Hematopoietic multipotent progenitor cell treated with erythropoietin and hydrocortisone succinate and interleukin-3 and kit ligand, for 17 days (in vitro differentiated cells): ENCODE results near the gene NDUFS5.
"Not testable (repeated sequence)": the region's sequence is repeated elsewhere in the genome, so short reads cannot be mapped to it uniquely, and the experiment has no call there.

ENCODE experiments used
- DNase-seq: peaks from one replicate; pipeline ENCODE4 v3.0.0-alpha.2; 2015; ENCODE audit warnings: low spot score

The NDUFS5 gene

DNA sequence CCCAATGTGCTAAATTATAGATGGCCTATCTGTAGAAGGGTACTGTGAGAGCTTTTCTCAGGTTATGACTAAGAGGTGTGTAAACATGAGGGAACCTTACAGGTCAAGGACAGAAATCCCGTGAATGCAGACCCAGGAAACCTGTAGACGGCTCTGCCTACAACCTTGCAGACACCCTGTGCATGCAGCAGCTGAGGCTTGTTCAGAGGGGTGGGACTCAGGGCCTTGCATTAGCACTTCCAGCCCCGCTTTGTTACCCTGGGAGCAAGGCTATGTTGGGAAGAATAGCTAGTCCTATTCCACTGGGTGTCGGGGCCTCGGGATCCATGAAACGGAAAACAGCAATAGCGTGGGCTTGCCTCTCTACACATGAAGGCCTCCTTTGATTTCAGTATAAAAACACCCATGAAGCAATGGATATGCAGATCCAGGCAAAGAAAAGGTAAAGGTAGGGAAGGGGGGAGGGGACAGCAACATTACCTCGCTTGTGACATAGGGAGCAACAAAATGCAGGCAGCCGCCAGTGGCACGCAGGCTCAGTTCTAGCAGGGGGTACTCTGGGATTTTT, 9.5 kb upstream of the NDUFS5 start:
- DNase-seq: no peak

DNA sequence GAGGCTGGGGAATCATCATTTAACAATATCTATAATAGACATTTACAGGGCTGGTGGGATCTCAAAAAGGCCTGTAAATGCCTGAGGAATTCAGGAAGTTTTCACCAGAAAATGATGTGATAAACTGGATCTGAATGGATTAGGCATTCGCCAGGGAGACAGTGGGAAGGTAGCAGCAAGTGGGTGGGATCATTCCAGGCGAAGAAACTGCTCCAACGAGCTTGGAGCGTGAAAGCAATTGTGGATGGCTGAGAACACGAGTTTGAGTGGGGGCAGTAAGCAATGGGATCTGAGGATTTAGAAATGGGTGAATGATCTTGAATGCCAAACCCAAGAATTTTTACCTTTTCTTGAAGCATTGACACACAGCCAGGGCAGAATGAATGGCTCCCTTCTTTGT, 8.9 kb upstream of the NDUFS5 start:
- no peak for DNase-seq

DNA sequence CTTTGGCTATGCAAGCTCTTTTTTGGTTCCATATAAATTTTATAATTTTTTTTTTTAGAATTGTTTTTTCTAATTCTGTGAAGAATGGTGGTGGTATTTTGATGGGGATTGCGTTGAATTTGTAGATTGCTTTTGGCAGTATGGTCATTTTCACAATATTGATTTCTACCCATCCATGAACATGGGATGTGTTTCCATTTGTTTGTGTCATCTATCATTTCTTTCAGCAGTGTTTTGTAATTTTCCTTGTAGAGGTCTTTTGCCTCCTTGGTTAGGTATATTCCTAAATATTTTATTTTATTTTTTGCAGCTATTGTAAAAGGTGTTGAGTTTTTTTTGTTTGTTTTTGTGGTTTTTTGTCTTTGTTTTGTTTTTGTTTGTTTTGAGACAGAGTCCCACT, 5.7 kb upstream of the NDUFS5 start:
- not testable (repeated sequence) for DNase-seq

DNA sequence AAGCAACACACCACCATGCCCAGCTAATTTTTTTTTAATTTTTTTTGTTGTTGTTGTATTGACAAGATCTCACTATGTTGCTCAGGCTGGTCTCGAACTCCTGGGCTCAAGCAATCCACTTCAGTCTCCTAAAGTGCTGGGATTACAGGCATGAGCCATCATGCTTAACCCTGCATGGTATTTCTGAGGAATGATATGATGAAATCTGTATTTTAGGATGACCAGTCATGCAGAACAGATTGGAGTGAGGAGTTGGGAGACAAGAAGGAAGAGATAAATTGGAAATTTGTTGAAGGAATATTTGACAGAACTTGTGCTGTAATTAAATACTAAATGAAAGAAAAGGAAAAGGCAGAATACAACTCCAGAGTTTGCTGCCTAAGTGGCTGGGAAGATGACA, 4.7 kb upstream of the NDUFS5 start:
- no peak for DNase-seq

DNA sequence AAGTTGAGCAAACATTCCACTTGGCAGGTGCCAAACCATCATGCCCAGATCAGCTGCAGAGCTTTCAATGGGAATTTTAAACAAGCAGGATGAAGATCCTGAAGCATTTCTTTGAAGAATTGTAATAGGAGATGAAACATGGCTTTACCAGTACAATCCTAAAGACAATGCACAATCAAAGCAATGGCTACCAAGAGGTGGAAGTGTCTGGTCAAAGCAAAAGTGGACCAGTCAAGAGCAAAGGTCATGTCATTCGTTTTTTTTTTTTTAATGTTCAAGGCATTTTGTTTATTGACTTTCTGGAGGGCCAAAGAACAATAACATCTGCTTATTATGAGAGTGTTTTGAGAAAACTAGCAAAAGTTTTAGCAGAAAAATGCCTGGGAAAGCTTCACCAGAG, 3.0 kb upstream of the NDUFS5 start:
- DNase-seq: no peak

DNA sequence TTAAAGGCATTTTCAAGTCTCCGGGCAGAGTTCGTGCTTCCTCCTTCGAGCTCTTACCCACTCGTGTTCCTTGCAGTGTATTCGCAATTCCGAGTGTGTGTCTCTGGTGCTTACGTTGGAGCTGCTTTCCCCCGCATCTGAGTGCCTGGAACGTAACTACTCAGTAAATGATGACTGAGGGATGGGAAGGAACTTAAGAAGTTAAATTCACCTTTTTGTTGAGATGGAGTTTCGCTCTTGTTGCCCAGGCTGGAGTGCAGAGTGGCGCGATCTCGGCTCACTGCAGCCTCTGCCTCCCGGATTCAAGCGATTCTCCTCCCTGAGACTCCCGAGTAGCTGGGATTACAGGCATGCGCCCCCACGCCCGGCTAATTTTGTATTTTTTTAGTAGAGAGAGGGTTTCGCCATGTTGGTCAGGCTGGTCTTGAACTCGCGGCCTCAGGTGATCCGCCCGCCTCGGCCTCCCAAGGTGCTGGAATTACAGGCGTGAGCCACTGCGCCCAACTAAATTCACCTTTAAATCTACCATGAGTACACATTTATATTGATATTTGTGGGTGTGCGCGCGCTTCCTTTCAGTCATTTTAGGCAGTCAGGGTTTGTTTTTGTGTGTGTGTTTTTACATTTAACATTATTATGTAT, 837 bp downstream of the NDUFS5 start:
- peak; percentile 18 for DNase-seq

DNA sequence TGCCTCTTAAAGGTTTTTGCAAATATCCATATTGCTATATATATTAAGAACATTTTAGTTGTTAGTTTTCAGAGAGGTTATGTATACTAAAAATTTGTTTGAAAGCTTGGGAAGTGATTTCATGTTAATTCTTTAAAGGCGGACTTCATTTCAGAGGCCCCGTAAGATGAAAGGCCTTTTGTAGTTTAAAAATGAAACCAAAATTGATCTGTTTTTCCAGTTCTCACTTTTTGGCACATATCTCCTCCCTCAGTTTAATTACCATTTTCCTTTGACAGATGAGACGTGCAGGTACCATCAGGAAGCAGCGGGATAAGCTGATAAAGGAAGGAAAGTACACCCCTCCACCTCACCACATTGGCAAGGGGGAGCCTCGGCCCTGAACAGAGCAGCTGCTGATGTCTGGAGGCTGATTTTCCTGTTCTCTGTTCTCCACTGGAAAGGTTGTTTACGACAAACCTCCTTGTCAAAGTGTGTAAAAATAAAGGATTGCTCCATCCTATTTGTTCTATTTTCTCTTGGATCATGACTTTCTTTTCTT, 8.0 kb downstream of the NDUFS5 start:
- no peak for DNase-seq

DNA sequence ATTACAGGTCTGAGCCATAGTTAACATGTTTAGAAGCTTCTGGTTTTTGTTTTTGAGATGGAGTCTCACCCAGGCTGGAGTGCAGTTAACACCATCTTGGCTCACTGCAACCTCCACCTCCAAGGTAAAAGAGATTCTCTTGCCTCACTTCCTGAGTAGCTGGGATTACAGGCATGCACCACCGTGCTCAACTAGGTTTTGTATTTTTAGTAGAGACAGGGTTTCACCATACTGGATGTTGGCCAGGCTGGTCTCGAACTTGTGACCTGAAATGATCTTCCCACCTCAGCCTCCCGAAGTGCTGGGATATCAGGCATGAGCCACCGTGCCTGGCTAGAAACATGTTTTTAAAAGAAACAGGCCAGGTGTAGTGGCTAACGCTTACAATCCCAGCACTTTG, 10.5 kb downstream of the NDUFS5 start:
- no peak for DNase-seq

DNA sequence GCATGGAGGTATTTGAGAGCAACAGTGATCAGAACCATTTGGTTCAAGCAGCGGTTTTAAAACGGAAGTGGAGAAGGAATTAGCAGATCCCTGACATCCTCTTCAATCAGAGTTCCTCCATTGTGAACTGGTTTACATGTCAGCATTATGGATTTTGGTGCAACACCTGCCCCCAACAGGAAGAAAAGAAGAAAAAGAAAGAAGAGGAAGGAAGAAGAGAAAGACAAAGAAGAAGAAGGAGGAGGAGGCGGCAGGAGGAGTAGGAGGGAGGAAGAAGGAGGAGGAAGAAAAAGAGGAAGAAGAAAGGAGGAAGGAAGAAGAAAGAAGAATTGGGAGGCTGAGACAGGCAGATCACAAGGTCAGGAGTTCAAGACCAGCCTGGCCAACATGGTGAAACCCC, 17.4 kb downstream of the NDUFS5 start:
- DNase-seq: no peak

DNA sequence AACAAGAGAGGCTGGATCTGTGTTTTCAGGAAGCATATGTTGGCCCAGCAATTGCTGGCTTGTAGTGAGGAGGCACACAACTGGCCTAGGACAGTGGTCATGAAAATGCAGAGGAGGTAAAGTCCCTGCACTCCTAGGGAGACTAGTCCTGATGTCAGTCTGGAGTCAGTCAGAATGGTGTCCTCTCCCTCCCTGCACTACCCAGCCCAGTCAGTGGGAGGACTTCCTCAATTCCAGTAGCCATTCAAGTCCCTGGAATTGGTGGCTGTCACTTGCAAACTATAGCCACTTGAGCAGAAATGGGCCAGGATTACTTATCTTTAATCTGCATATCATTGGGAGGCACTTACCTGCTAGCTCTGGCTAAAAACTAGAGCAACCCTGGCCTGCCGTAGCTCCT, 18.6 kb downstream of the NDUFS5 start:
- DNase-seq: no peak

DNA sequence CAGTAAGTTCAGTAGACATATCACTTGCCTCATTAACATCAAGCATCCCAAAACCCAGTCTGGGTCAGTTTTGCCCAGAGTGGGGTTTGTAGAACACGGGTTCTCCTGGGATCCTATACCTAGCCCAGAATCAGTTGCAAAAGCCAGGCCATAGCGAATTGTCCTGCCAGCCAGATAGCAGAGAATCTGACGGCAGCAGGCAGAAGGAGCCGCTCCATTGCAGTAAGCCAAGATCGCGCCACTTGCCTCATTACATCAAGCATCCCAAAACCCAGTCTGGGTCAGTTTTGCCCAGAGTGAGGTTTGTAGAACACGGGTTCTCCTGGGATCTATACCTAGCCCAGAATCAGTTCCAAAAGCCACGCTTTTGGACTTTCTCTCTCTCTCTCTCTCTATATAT, 19.1 kb downstream of the NDUFS5 start:
- DNase-seq: no peak

DNA sequence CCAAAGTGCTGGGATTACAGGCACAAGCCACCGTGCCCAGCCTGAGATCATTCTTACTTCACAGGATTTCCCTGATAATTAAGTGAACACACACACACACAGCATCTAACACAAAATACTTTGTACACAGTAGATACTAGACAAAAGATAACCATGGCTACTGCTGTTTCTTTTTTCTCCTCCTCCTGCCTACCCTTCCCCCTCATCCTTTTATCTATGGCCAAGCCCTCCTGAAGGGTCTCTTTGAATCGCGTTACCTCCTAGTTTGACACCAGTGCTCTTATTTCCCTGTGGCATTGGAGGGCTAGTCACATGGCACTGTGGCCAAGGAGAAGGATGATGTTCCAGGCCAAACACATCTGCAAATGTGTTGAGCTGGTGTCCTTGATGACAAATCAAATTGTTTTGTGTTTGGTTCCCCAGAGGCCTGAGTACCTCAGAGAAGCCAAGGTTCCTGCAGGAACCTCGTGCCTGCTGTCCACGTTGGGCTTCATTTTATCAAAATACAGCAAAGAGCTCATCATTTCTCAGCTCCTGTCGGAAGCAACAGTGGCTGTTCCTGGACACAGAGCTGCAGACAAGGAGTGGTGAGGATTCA, 20.6 kb downstream of the NDUFS5 start:
- DNase-seq: no peak

DNA sequence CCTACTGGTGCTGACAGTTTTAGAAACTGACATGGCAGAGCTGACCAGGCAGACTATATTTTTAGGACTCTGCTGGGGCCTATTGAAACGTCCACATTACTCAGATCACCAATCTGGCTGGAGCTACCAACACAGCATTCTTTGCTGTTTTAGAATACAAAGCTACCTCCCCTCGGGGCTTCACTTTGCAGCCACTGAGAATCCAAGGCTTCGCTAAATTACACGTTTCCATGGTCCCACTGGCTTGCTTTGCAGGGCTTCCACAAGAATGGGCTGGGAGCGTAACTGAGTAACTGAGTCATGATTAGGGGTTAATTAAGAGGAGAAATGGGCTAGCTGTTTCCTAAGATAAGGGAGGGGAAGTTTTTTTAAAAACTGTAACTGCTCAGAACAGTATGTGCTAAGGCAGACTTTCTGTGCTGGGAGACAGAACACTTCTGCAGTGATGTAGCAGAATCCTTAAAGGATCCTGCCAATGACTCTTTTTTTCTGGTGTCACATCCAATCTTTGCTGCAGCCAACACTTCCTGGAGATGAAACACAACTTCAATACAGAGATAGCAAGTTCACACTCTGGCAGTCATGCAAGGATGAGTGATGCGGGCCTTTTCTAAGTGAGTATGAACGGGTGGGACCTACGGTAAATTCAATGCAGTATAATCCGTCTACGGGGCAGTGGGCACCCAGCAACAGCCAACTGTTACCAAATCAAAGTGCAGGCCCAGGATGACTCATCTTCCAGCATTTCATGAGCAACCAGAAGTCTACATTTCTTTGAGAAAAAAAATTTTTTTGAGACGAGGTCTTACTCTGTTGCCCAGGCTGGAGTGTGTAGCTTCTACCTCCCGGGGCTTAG, 21.5 kb downstream of the NDUFS5 start:
- DNase-seq: peak; percentile 61

DNA sequence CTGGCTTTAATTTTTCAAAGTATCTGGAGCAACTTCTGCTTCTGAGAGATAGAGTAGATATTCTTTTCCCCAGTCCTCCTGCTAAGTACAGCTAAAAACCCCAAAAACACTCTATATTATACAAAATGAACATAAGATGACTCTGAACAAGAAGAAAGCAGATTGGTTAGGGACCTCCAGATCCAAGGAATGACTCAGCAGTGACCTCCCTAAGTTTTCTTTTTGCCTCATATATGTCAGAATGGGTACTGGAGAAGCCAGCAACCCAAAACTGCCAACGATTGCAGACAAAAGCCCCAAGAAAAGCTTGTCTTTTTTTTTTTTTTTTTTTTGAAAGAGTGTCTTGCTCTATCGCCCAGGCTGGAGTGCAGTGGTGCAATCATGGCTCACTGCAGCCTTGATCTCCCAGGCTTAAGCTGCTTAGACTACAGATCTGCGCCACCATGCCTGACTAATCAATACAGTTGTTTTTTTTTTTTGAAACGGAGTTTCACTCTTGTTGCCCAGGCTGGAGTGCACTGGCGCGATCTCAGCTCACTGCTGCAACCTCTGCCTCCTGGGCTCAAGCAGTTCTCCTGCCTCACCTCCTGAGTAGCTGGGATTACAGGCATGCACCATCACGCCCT, 22.7 kb downstream of the NDUFS5 start:
- no peak for DNase-seq

DNA sequence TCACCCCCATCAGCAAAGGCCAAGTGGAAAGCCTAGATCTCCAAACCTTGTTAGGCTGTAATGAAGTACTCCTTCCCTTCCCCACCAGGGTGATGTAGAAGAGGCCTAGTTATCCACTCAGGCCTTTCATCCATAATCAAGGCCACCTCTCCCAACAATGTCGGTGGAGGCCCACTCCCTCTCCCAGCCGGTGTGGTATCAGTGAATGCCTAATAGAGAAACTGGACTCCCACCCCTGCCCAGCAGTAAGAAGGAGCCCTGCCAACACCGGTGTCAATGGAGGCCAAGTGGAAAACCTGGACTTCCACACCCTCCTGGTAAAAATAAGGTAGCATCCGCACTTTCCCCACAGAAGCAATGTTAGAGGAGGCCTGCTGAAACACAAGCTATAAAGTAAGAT, 23.9 kb downstream of the NDUFS5 start:
- DNase-seq: no peak

DNA sequence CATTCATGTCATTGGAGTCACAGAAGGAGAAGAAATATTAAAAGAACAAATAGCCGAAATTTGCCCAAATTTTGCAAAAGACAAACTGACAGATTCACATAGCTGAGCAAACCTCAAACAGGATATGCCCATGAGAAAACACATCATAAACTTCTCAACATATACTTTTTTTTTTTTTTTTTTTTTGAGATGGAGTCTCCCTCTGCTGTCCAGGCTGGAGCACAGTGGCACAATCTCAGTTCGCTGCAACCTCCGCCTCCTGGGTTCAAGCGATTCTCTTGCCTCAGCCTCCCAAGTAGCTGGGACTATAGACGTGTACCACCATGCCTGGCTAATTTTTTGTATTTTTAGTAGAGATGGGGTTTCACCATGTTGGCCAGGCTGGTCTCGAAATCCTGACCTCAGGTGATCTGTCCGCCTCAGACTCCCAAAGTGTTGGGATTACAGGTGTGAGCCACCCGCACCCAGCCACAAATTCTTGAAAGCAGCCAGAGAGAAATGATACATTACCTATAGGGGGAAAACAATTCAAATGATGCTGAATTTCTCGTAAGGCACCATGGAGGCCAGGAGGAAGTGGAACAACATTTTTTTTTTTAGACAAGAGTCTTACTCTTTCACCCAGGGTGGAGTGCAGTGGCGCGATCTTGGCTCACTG, 25.2 kb downstream of the NDUFS5 start:
- not testable (repeated sequence) for DNase-seq

DNA sequence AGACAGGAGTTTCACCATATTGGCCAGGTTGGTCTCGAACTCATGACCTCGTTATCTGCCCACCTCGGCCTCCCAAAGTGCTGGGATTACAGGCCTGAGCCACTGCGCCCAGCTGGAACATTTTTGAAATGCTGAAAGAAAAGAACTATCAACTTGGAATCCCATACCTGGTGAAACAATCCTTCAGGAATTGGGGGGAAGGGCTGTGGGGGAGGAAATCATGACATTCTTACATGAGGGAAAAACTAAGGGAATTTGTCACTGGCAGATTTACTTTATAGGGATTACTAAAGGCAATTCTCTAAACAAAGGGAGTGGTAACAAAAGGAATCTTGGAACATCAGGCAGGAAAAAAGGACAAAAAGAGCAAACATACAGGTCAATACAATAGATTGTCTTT, 25.8 kb downstream of the NDUFS5 start:
- no peak for DNase-seq

DNA sequence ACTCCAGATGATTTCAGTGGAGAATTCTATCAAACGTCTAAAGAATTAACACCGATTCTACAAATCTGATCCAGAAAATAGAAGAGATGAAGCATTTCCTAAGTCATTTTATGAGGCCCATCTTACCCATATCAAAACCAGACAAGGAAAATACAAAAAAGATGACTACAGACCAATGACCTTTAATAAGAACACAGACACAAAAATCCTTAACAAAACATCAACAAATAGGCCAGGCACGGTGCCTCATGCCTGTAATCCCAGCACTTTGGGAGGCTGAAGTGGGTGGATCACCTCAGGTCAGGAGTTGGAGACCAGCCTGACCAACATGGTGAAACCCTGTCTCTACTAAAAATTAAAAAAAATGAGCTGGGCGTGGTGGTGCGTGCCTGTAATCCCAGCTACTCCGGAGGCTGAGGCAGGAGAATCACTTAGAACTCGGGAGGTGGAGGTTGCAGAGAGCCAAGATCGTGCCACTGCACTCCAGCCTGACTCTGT, 29.1 kb downstream of the NDUFS5 start:
- not testable (repeated sequence) for DNase-seq

DNA sequence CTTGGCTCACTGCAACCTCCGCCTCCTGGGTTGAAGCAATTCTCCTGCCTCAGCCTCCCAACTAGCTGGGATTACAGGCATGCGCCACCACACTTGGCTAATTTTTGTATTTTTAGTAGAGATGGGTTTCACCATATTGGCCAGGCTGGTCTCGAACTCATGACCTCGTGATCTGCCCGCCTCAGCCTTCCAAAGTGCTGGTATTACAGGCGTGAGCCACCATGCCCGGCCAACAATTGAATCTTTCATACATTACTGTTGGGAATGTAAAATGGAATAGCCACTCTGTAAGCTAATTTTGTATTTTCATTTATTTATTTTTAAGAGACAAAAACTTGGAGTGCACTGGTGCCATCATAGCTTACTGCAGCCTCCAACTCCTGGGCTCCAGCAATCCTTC, 35.4 kb downstream of the NDUFS5 start:
- DNase-seq: not testable (repeated sequence)

DNA sequence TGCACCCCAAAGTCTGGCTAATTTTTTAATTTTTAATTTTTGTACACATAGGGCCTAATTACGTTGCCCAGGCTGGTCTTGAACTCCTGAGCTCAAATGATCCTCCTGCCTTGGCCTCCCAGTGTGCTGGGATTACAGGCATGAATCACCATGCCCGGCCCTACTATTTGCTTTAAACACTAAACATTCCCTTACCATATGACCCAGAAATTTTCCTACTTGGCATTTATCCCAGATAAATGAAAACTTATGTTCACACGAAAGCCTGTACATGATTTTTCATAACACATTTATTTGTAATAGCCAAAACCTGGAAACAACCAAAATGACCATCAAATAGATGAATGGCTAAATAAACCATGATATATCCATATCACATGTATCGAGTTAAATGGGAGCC, 35.8 kb downstream of the NDUFS5 start:
- DNase-seq: no peak

DNA sequence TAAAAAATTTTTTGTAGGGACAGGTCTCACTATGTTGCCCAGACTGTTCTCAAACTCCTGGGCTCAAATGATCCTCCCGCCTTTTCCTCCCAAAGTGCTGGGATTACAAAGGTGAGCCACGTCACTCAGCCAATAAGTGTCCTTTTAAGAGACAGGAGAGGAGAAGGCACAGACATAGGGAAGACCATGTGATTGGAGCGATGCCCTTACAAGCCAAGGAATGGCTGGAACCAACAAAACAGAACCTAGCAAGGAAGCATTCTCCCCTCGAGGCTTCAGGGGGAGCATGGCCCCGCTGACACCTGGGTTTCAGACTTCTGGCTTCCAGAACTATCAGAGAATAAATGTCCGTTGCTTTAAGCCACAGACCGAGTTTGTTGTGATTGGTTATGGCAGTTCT, 37.0 kb downstream of the NDUFS5 start:
- no peak for DNase-seq

DNA sequence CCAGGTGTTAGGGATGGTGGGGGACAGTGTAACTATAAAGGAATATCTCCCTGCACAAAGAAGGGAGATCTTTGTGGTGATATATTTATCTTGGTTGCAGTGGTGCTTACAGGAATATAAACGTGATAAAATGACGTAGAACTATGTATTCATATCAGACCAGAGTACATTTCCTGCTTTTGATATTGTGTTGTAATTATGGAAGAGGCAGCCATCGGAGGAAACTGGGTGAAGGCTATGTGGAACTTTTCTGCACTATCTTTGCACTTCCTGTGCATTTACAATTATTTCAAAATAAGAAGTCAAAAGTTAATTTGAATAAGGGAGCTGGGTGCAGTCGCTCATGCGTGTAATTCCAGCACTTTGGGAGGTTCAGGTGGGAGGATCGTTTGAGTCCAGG, 37.6 kb downstream of the NDUFS5 start:
- DNase-seq: no peak
